Mononuclear cell (primary cell): ENCODE measurements around the gene PDGFA. TPM values are rescaled to one million over a fixed set of nuclear protein-coding genes. Genes with fewer than 3 reads are reported as not detected.
"Not testable (repeated sequence)": the region's sequence is repeated elsewhere in the genome, so short reads cannot be mapped to it uniquely, and the experiment has no call there.

ENCODE experiments used
- H3K27me3 ChIP-seq: 2 replicates; pipeline ENCODE4 v1.6.0; 2011; ENCODE audit warnings: low read length, control low read depth; ENCODE audit not compliant: insufficient read depth
- H3K4me1 ChIP-seq: 2 replicates; pipeline ENCODE4 v1.5.1; 2011; ENCODE audit warnings: mild to moderate bottlenecking, low read length, control low read depth; ENCODE audit not compliant: insufficient read depth
- H3K4me3 ChIP-seq: 2 replicates; pipeline ENCODE4 v1.5.1; 2011; ENCODE audit warnings: mild to moderate bottlenecking, low read length, moderate library complexity
- H3K9me3 ChIP-seq: 2 replicates; pipeline ENCODE4 v1.5.1; 2011; ENCODE audit warnings: low read depth, mild to moderate bottlenecking, control low read depth, low read length
- total RNA-seq: library from RNA; depleted of rRNA; stranded (reverse); fragments of >200 nt; gene quantifications from one replicate; pipeline ENCODE4 v1.2.3, GENCODE V29; 2012

Gene PDGFA
- total RNA-seq, 1 donor: 6.1 TPM

- Histone ChIP-seq H3K9me3 (no peaks in the 10 kb centered on the region), H3K4me1 (no peaks in the 10 kb centered on the region), H3K4me3 (no peak overlapping the region), H3K27me3 (no peaks in the 10 kb centered on the region)
Observed at GRCh38 chr7:556291-556826, 36.7 kb upstream of the PDGFA start.

GRCh38 chr7:555551-556160 lies 36.0 kb upstream of the PDGFA start:
- Histone ChIP-seq H3K9me3 (no peaks in the 10 kb centered on the region), H3K27me3 (no peaks in the 10 kb centered on the region), H3K4me3 (no peak overlapping the region), H3K4me1 (no peaks in the 10 kb centered on the region)

DNA sequence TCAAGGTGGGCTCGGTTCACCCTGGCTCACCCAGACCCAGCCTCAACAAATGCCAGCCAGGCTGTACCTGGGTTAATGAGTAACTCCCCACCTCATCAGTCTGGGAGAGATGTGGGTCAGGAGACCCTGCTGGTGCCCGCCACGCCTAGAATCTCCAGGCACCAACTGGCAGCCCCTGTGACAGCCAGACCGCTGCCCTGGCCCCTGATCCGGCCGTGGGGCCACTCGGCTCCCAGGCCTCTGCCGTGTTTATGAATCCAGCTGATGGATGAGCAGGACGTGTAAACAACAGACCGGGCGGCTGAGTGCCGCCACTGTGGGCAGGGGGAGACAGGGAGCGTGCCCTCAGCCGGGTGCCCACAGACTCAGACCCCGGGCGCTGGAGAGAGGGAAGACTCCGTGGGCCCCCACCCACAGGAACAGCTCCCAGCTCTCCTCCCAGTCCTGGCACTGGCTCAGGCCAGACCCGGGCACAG lies 34.0 kb upstream of the PDGFA start:
- no peaks in the 10 kb centered on the region for H3K9me3 ChIP-seq
- no peak overlapping the region for H3K4me3 ChIP-seq
- no peaks in the 10 kb centered on the region for H3K4me1 ChIP-seq
- H3K27me3 ChIP-seq: no peaks in the 10 kb centered on the region

GRCh38 chr7:552868-553635 lies 33.4 kb upstream of the PDGFA start:
- Histone ChIP-seq H3K27me3 (no peaks in the 10 kb centered on the region), H3K4me1 (no peaks in the 10 kb centered on the region), H3K4me3 (no peak overlapping the region), H3K9me3 (no peaks in the 10 kb centered on the region)

DNA sequence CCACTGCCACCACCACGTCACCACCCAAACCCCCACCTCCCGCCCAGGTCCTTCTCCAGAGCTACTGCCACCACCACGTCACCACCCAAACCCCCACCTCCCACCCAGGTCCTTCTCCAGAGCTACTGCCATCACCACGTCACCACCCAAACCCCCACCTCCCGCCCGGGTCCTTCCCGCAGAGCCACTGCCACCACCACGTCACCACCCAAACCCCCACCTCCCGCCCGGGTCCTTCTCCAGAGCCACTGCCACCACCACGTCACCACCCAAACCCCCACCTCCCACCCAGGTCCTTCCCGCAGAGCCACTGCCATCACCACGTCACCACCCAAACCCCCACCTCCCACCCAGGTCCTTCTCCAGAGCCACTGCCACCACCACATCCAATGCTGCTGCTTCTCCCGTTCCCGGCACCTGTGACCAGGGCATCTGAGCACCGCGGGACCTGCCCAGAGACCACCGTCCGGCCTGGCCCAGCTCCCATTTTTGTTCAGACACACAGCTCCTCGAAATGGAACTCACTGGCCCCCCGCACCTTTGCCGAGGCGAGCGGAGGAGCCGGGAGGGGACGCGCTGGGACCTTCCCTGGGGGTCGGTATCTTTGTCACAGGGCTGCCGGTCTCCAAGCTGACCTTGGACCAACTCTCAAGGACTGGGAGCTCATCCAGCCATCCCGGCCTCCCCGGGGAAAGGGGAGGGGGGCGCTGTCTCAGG lies 32.7 kb upstream of the PDGFA start:
- not testable (repeated sequence) for H3K9me3 ChIP-seq, H3K4me1 ChIP-seq, H3K27me3 ChIP-seq, H3K4me3 ChIP-seq

- not testable (repeated sequence) for H3K4me3 ChIP-seq, H3K4me1 ChIP-seq, H3K9me3 ChIP-seq, H3K27me3 ChIP-seq
Observed at GRCh38 chr7:551615-551970, 31.9 kb upstream of the PDGFA start.

DNA sequence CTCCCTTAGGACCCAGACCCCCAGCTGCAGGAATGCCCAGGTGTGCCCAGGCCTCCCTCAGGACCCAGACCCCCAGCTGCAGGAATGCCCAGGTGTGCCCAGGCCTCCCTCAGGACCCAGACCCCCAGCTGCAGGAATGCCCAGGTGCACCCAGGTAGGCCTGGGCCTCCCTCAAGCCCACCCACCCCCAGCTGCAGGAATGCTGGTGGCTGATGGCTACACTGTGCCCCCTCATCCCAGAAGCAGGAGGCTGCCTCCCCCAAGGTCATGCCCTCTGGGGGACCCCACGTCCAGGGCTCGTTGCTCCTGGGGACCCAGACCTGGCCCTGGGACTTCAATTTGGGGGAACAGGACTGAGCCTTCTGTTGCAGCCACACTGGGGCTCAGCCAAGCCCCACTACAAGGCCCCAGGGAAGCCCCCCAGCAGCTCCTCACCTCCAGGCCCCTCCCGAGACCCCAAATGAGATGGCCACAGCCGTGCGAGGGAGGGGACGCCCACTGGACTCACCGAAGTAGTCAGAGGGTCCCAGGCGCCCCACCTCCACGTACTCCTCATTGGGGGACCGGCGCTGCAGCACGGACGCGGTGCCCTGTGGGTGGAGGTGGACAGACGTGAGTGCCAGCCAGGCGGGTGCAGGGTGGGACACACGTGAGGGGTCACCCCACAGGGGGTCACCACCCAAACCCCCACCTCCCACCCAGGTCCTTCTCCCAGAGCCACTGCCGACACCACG lies 31.4 kb upstream of the PDGFA start:
- Histone ChIP-seq H3K4me1 (no peaks in the 10 kb centered on the region), H3K9me3 (no peaks in the 10 kb centered on the region), H3K27me3 (no peaks in the 10 kb centered on the region), H3K4me3 (no peak overlapping the region)

DNA sequence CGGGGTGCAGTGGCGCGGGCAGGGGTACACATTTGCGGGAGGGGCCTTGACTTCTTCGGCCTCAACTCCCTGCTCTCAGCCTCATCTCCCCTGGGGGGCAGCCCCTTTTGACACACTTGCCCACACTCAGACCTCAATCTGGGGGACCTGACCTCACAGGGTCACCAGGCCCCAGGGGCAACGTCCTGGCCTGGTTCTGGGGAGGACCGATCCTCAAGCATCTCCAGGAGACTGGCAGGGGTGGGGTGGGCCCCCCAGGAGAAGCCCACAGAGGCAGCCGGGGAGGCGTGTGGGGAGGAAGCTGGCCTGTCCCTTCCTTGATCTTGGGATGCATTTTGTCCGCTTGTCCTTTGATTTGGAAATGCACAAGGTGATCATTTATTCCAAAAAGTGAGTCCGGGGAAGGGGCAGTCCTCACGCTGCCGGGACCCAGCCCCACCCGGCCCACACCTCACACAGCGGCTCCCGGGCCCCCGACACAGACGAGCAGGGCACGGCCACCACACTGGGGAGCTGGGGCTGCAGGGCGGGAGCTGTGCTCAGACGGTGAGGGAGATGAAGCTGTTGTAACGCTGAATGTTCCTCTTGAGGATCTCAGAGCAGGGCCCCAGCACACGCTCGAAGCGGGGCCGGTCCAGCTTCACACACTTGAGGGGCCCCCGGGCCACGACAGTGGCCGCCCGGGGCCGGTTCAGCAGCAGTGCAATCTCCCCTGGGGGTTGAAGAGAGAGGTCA lies 30.4 kb upstream of the PDGFA start:
- Histone ChIP-seq H3K4me1 (no peaks in the 10 kb centered on the region), H3K9me3 (no peaks in the 10 kb centered on the region), H3K4me3 (no peak overlapping the region), H3K27me3 (no peaks in the 10 kb centered on the region)

DNA sequence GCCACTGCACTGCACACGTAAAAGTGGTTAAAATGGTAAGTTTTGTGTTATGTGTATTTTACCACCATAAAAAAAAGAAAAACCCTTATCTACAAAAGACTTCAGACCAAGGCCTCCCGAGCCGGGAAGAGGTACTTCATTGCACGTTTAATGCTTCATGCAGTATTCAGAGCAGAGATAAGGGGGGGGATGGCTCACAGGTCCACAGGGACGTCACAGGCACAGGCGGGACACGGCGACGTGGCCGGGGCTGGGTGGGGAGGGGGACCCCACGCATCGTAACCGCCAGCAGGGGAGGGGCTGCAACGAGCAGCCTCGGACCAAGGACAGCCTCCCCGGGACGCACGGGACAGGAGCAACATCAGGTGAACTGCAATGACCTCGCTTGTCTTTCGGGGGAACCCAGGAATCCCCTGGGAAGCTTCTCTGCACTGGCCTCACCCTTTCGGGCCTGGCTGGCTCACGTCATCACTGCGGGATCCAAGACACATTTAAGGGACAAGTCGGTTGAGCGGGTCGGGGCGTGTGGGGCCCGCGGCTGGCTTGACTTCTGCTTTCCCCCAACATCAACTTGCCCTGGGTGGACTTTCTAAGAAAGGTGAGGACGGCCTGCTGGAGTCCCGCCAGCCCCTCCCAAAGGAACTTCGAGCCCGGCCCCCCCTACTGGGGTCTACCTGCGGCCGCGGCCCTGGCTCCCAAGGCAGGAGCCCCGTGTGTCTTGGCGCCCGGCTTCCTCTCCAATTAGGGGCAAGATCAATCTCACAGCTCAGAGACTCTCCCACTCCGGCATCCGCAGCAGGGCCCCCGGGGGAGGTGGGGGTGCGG lies 29.6 kb upstream of the PDGFA start:
- Histone ChIP-seq H3K27me3 (no peaks in the 10 kb centered on the region), H3K4me3 (no peak overlapping the region), H3K9me3 (no peaks in the 10 kb centered on the region), H3K4me1 (no peaks in the 10 kb centered on the region)

DNA sequence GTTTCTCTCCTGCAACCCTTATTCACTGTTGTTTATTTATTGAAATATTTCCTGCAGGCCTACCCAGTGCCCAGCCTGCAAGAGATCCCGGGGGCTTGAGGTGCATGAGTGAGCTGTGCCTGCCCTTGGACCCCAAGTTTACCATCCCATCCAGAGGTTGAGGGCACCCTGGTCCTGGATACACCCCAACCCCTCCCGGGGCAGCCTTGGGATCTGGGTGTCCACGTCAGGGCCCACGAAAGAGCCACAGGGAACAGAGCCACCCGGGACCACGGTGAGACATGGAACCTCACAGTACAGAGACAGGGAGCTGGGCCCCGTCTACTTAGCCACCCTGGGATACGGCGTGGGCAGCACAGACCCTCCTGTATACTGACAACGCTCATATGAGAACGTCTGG lies 28.8 kb upstream of the PDGFA start:
- Histone ChIP-seq H3K9me3 (no peaks in the 10 kb centered on the region), H3K27me3 (no peaks in the 10 kb centered on the region), H3K4me1 (no peaks in the 10 kb centered on the region), H3K4me3 (no peak overlapping the region)

GRCh38 chr7:545470-545869 lies 25.8 kb upstream of the PDGFA start:
- Histone ChIP-seq H3K9me3 (no peaks in the 10 kb centered on the region), H3K4me3 (no peak overlapping the region), H3K27me3 (no peaks in the 10 kb centered on the region), H3K4me1 (no peaks in the 10 kb centered on the region)

DNA sequence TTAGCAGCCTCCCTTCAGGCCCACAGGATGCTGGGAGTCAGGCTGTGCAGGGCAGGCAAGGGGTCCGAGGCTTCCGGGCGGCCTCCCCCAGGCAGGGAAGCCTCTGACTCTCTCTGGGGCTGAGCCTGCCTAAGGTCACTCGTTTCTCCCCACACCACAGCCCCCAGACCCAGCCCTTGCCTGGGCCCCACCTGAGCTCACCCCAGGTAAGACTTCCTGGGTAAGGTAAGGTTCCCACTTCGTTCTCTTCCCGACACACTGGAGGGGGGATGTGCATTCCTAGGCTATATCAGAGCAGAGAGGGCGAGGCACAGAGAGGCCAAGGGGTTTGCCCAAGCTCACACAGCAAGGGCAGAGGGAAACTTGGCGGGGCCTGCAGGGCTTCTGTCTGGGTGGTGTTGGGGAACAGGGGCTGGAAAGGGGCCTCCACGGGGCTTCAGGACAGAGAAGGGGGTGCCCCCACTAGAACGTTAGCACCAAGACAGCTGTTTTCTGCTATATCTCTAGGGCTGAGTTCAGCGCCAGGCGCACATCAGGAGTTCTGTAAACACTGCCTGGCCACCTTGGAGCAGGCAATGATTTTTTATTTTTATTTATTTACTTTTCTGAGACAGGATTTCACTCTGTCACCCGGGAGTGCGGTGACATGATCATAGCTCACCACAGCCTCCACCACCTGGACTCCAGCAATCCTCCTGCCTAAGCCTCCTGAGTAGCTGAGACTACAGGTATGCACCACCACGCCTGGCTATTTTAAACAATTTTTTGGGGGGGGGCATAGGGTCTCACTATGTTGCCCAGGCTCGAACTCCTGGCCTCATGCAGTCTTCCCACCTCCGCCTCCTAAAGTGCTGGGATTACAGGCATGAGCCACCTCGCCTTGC lies 24.9 kb upstream of the PDGFA start:
- Histone ChIP-seq H3K4me1 (no peaks in the 10 kb centered on the region), H3K4me3 (no peak overlapping the region), H3K9me3 (no peaks in the 10 kb centered on the region), H3K27me3 (no peaks in the 10 kb centered on the region)
